Keratinocyte (primary cell): Measurements from ENCODE around the gene FAM50A. TPM values are rescaled to one million over a fixed set of nuclear protein-coding genes. Genes with fewer than 3 reads are reported as not detected.
A peak's percentile ranks its signal among the peaks of the same experiment; 100 is the strongest.

Experiments used
- DNase-seq: peaks from one replicate; pipeline ENCODE4 v3.0.0-alpha.2; 2011; ENCODE audit warnings: low read depth, missing footprints, low spot score
- FAIRE-seq: peaks from 2 replicates; lab custom pipeline; 2011; peaks lifted over from hg19 to GRCh38; lab: Jason Lieb, UNC
- H2AFZ ChIP-seq: 2 replicates; pipeline ENCODE4 v1.6.0; 2012; ENCODE audit warnings: low read length, control low read depth, inconsistent platforms; ENCODE audit not compliant: control insufficient read depth
- H3K27ac ChIP-seq: 2 replicates; pipeline ENCODE4 v1.5.1; 2011; ENCODE audit warnings: low read length; ENCODE audit not compliant: control insufficient read depth, insufficient read depth
- H3K27me3 ChIP-seq: 3 replicates; pipeline ENCODE4 v1.6.0; 2011; ENCODE audit warnings: low read length; ENCODE audit not compliant: control insufficient read depth, insufficient read depth; ENCODE audit errors: extremely low read depth
- H3K36me3 ChIP-seq, 2 experiments: 2 replicates in 1 of 2; 3 replicates in 1 of 2; pipeline ENCODE4 v1.5.1; 2011; ENCODE audit warnings: low read length in 2 of 2, mild to moderate bottlenecking in 1 of 2; ENCODE audit not compliant: control insufficient read depth in 2 of 2, insufficient read depth in 2 of 2; ENCODE audit errors: extremely low read depth in 1 of 2
- H3K4me1 ChIP-seq: 3 replicates; pipeline ENCODE4 v1.5.1; 2011; ENCODE audit warnings: low read length; ENCODE audit not compliant: control insufficient read depth, insufficient read depth; ENCODE audit errors: extremely low read depth
- H3K4me2 ChIP-seq: 3 replicates; pipeline ENCODE4 v1.6.0; 2011; ENCODE audit warnings: low read depth, low read length; ENCODE audit not compliant: control insufficient read depth, insufficient read depth; ENCODE audit errors: extremely low read depth
- H3K4me3 ChIP-seq, 3 experiments: fragments of 200-600 bp in 1 of 3; sonication (generic) in 1 of 3; 2 replicates in 2 of 3; 3 replicates in 1 of 3; pipeline ENCODE4 v1.5.1; 2011 to 2016; ENCODE audit warnings: low read length in 3 of 3, mild to moderate bottlenecking in 3 of 3, control low read depth in 2 of 3, inconsistent platforms in 1 of 3, low read depth in 1 of 3, mixed read lengths in 1 of 3, mixed run types in 1 of 3, moderate library complexity in 1 of 3; ENCODE audit not compliant: control insufficient read depth in 2 of 3, insufficient read depth in 2 of 3; ENCODE audit errors: extremely low read depth in 1 of 3
- H3K79me2 ChIP-seq: 2 replicates; pipeline ENCODE4 v1.6.0; 2012; ENCODE audit warnings: low read length; ENCODE audit not compliant: control insufficient read depth, insufficient read depth
- H3K9ac ChIP-seq: 3 replicates; pipeline ENCODE4 v1.6.0; 2011; ENCODE audit warnings: low read length; ENCODE audit not compliant: control insufficient read depth, insufficient read depth; ENCODE audit errors: extremely low read depth
- H3K9me1 ChIP-seq: 3 replicates; pipeline ENCODE4 v1.6.0; 2011; ENCODE audit warnings: low read length; ENCODE audit not compliant: control insufficient read depth, insufficient read depth; ENCODE audit errors: extremely low read depth
- H3K9me3 ChIP-seq: 2 replicates; pipeline ENCODE4 v1.5.1; 2012; ENCODE audit warnings: low read depth, low read length; ENCODE audit not compliant: control insufficient read depth
- H4K20me1 ChIP-seq: 3 replicates; pipeline ENCODE4 v1.6.0; 2011; ENCODE audit warnings: low read length; ENCODE audit not compliant: control insufficient read depth, insufficient read depth; ENCODE audit errors: extremely low read depth
- EZH2 ChIP-seq: IDR thresholded peaks from one replicate; pipeline ENCODE4 v1.6.1; 2012; ENCODE audit warnings: inconsistent platforms, mild to moderate bottlenecking, low read length, moderate library complexity
- dilution Hi-C: fragments of 300-500 bp; cut with MboI; formaldehyde crosslinking; loops from one replicate; pipeline ENCODE4 v1.7.0; 2020; ENCODE audit warnings: low sequenced_read_pairs; ENCODE audit not compliant: extremely low pct_ligation_motif_present
- polyA plus RNA-seq, 5 experiments: library from polyadenylated mRNA; depleted of rRNA in 3 of 5; stranded (reverse) in 3 of 5; stranded (forward) in 1 of 5; unstranded in 1 of 5; fragments of >200 nt; gene quantifications; 1 replicate in 1 of 5; 2 replicates in 3 of 5; 3 replicates in 1 of 5; pipeline versions ENCODE4 v1.2.1 to v1.2.3, GENCODE V29; 2011 to 2012; ENCODE audit warnings: missing spikeins in 2 of 5, low read depth in 1 of 5, low replicate concordance in 1 of 5
- TF ChIP-seq, protein P1 (sequence below), 3 experiments: IDR thresholded peaks in 1 of 3; conservative IDR thresholded peaks in 1 of 3; optimal IDR thresholded peaks in 1 of 3; 2 replicates in 2 of 3; 3 replicates in 1 of 3; pipeline versions ENCODE3 to v1.5.1; 2011; ENCODE audit warnings: low read length in 3 of 3, mild to moderate bottlenecking in 3 of 3, moderate library complexity in 2 of 3, control low read depth in 1 of 3, inconsistent platforms in 1 of 3; ENCODE audit not compliant: insufficient read depth in 2 of 3; ENCODE audit errors: extremely low read depth in 1 of 3

The FAM50A gene
- polyA plus RNA-seq, 1 donor (not counting 4 experiments of a cell fraction or from before 2014, with no cell fraction given), result 35.7 TPM

GRCh38 chrX:154401045-154401799 is 42.7 kb upstream of the FAM50A start:
- Histone ChIP-seq H3K79me2 (peaks cover 13% of the 10 kb centered on the region), H3K36me3 (peaks cover 6 to 18% of the 10 kb centered on the region in 2 experiments), H3K4me2 (no peak overlapping the region), H3K9me1 (no peaks in the 10 kb centered on the region), H2AFZ (no peak overlapping the region), H4K20me1 (no peaks in the 10 kb centered on the region), H3K9me3 (no peaks in the 10 kb centered on the region), H3K4me1 (peaks cover 2% of the 10 kb centered on the region), H3K4me3 (no peak overlapping the region), H3K9ac (no peak overlapping the region), H3K27me3 (no peaks in the 10 kb centered on the region), H3K27ac (no peak overlapping the region)
- dilution Hi-C loops, result no loop called here
- TF ChIP-seq, protein P1, sequence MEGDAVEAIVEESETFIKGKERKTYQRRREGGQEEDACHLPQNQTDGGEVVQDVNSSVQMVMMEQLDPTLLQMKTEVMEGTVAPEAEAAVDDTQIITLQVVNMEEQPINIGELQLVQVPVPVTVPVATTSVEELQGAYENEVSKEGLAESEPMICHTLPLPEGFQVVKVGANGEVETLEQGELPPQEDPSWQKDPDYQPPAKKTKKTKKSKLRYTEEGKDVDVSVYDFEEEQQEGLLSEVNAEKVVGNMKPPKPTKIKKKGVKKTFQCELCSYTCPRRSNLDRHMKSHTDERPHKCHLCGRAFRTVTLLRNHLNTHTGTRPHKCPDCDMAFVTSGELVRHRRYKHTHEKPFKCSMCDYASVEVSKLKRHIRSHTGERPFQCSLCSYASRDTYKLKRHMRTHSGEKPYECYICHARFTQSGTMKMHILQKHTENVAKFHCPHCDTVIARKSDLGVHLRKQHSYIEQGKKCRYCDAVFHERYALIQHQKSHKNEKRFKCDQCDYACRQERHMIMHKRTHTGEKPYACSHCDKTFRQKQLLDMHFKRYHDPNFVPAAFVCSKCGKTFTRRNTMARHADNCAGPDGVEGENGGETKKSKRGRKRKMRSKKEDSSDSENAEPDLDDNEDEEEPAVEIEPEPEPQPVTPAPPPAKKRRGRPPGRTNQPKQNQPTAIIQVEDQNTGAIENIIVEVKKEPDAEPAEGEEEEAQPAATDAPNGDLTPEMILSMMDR (optimal IDR thresholded peaks at IDR 0.05 in 1 of 3, IDR thresholded peaks at IDR 0.05 in 1 of 3, conservative IDR thresholded peaks at IDR 0.05 in 1 of 3; ENCODE audit: extremely low read depth in 1 of 3, insufficient read depth in 2 of 3, low read length in 3 of 3), result no peak
- no peak for TF ChIP-seq EZH2
- DNase-seq, result no peak
- FAIRE-seq, result no peak

DNA sequence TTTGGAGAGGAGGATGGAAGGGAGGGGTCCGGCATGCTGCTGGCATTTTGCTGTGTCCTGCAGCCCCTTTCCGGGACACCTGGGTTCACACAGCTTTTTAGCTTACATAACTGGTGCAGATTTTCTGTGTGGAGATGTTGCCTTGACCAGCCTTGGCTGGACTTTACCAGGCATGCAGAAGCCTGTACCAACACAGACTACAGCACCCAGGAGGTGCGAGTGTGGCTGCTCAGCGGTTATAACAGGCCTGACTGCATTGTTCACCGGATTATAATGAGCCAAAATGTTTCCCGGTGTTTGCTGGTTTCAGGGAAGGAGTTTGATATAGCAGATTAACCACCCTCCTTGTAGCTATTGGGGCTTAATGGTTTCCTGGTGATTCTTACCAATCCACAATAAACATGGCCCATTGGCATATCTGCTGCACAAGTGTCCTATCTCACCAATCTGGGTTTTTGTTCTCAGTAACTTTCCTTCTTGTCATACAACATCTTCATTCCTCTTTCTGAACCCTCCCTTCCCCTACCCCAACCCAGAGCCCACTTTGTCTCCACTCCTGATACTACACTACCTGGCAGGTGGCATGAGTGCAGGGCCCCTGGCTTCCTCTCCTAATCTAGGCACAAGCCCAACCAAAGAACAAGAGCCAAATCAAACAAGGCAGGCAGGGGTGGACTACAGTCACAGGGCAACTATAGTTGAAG is 41.9 kb upstream of the FAM50A start:
- Histone ChIP-seq H3K4me1 (peaks cover 2% of the 10 kb centered on the region), H3K9me3 (no peaks in the 10 kb centered on the region), H3K27me3 (no peaks in the 10 kb centered on the region), H3K9ac (no peak overlapping the region), H3K79me2 (peaks cover 13% of the 10 kb centered on the region), H3K36me3 (peaks cover 6 to 18% of the 10 kb centered on the region in 2 experiments), H3K4me2 (no peak overlapping the region), H3K27ac (peak overlapping the region; percentile 4), H4K20me1 (no peaks in the 10 kb centered on the region), H2AFZ (no peak overlapping the region), H3K9me1 (no peaks in the 10 kb centered on the region), H3K4me3 (no peak overlapping the region)
- dilution Hi-C loops, result no loop called here
- no peak for TF ChIP-seq EZH2
- TF ChIP-seq, protein P1 (optimal IDR thresholded peaks at IDR 0.05 in 1 of 3, IDR thresholded peaks at IDR 0.05 in 1 of 3, conservative IDR thresholded peaks at IDR 0.05 in 1 of 3; ENCODE audit: extremely low read depth in 1 of 3, insufficient read depth in 2 of 3, low read length in 3 of 3), result no peak
- DNase-seq, result no peak
- peak; percentile 82 for FAIRE-seq
